Heart left ventricle (tissue), 16 donors: ENCODE results near the gene CPT1B. TPM values are rescaled to one million over a fixed set of nuclear protein-coding genes. Genes with fewer than 3 reads are reported as not detected.

ENCODE experiments used
- ATAC-seq, 4 donors: fragments of 200-7000 bp; cut with Tn5 transposase; one replicate each; pipeline ENCODE4 v1.9.1; 2020 to 2022; ENCODE audit warnings: moderate library complexity in 4 of 4, mild to moderate bottlenecking in 3 of 4, moderate number of reproducible peaks in 1 of 4
- DNase-seq, 5 donors: peaks; one replicate each; pipeline ENCODE4 v3.0.0-alpha.2; 2020
- H3K27ac ChIP-seq, 12 donors: fragments of 200-600 bp; sonication (generic) in 4 of 12; one replicate each; pipeline versions ENCODE4 v1.5.0 to v1.8.0; 2016 to 2022; ENCODE audit warnings: mild to moderate bottlenecking in 2 of 12
- H3K27me3 ChIP-seq, 9 donors: fragments of 200-600 bp; sonication (generic) in 2 of 9; one replicate each; pipeline versions ENCODE4 v1.5.1 to v1.8.0; 2016 to 2022; ENCODE audit warnings: mild to moderate bottlenecking in 3 of 9
- H3K36me3 ChIP-seq, 9 donors: fragments of 200-600 bp; sonication (generic) in 2 of 9; one replicate each; pipeline versions ENCODE4 v1.5.0 to v1.8.0; 2018 to 2022; ENCODE audit warnings: mild to moderate bottlenecking in 2 of 9
- H3K4me1 ChIP-seq, 12 donors: fragments of 200-600 bp; sonication (generic) in 4 of 12; one replicate each; pipeline versions ENCODE4 v1.5.0 to v1.8.0; 2016 to 2022; ENCODE audit warnings: mild to moderate bottlenecking in 3 of 12
- H3K4me3 ChIP-seq, 12 donors: fragments of 200-600 bp; sonication (generic) in 4 of 12; one replicate each; pipeline versions ENCODE4 v1.5.0 to v1.8.0; 2017 to 2022; ENCODE audit warnings: mild to moderate bottlenecking in 9 of 12, moderate library complexity in 4 of 12
- H3K9me3 ChIP-seq, 12 donors: fragments of 200-600 bp; sonication (generic) in 4 of 12; one replicate each; pipeline versions ENCODE4 v1.5.0 to v1.8.0; 2016 to 2022; ENCODE audit warnings: mild to moderate bottlenecking in 1 of 12
- POLR2A ChIP-seq, 2 donors: fragments of 450-650 bp; IDR thresholded peaks; one replicate each; pipeline ENCODE4 v1.6.1; 2017; ENCODE audit warnings: antibody characterized with exemption in 2 of 2, mild to moderate bottlenecking in 2 of 2, moderate library complexity in 2 of 2
- WGBS, 4 donors: extraction: QIAGEN DNeasy Blood & Tissue Kit in 2 of 4; methylation state at CpG; one replicate each; pipeline versions ENCODE4 v1.1.5 to v1.1.7; 2013 to 2018; 5-methylcytosine and 5-hydroxymethylcytosine counted together
- intact Hi-C, 10 donors: fragments of 100-400 bp; cut with DNase I; formaldehyde crosslinking; loops; one replicate each; pipeline versions ENCODE4 v1.11.1 to v1.14.2; 2022
- polyA plus RNA-seq, 2 donors: library from polyadenylated mRNA; stranded (reverse); fragments of 200-250 nt; gene quantifications; one replicate each; pipeline ENCODE4 v1.2.3, GENCODE V29; 2013
- total RNA-seq, 9 donors: library from RNA; depleted of rRNA in 2 of 9; stranded (reverse); fragments of >200 nt in 2 of 9; fragmentation: NEBNext Ultra II Directional in 3 of 9; extraction: Animal tissue kit (Norgen Biotek cat#: 25700) in 3 of 9; gene quantifications; one replicate each; pipeline versions ENCODE4 v1.1.0 to v1.2.4, GENCODE V29; 2016 to 2023
- TF ChIP-seq, protein P1 (sequence below), 12 donors: fragments of 200-600 bp; sonication (generic) in 4 of 12; IDR thresholded peaks; one replicate each; pipeline versions ENCODE4 v1.5.0 to v1.8.0; 2018 to 2022; ENCODE audit warnings: antibody characterized with exemption in 12 of 12, mild to moderate bottlenecking in 5 of 12
- donor health status: ischemic (EF 13 %, LVEDD 7.1; RV severe dilation, severe dysfunction).
- donor health status: healthy with polysubstance abuse.
- donor health status: DM: no; HTN: yes; CAD: no.
- donor health status: DM: no; HTN: no; CAD: no.
- donor health status: ischemic (EF 25% LVEDD 6.9; RV normal size, moderate dysfunction).
- donor health status: ischemic (EF 25% LVEDD 5.7; RV mildly dilated, moderate dysfunction).
- donor health status: healthy.
- donor health status: DM: yes; HTN: yes; CAD: no.
- donor health status: ischemic (EF 35%, LVEDD 5.7; RV mildly dilated, moderate dysfunction).
- donor health status: nonischemic (EF 11% LVEDD 7.7; RV severe dilation, severe dysfunction).
- donor health status: DM: yes; HTN: yes; CAD: no.
- donor health status: PGD.
- donor health status: ischemic (EF 29% LVEDD 5.4; RV normal size, mild dysfunction).
- donor health status: nonischemic (EF 23%, LVEDD 6.1; RV moderate dilation, normal function).

CPT1B gene
- total and polyA plus RNA-seq, 11 donors = 51.4 to 467 (median 303) TPM

DNA sequence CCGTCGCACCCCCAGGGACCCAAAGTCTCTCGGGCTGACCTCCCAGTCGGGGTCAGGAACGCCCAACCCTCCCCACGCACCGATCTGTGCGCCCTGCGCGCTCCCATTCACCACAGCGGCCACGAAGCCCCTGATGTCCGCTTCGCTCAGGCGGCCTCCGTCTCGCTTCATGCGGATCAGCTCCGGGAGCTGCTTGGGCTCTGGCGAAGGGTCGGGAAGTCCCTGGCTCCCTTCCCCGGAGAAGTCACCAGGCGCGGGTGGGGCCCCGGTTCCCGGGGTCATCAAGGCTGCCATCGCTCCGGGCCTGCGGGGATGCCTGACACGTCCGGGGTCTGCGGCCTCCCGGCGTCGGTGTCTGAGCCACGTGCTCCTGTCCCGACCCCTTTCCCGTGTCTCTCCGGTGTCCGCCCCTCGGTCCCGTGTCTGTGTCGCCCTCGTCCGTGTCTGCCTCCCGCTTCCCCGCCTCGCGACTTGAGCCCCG lies 48.8 kb downstream of the CPT1B start:
- TF ChIP-seq POLR2A (IDR thresholded peaks at IDR 0.05) = no peak
- TF ChIP-seq, protein P1, sequence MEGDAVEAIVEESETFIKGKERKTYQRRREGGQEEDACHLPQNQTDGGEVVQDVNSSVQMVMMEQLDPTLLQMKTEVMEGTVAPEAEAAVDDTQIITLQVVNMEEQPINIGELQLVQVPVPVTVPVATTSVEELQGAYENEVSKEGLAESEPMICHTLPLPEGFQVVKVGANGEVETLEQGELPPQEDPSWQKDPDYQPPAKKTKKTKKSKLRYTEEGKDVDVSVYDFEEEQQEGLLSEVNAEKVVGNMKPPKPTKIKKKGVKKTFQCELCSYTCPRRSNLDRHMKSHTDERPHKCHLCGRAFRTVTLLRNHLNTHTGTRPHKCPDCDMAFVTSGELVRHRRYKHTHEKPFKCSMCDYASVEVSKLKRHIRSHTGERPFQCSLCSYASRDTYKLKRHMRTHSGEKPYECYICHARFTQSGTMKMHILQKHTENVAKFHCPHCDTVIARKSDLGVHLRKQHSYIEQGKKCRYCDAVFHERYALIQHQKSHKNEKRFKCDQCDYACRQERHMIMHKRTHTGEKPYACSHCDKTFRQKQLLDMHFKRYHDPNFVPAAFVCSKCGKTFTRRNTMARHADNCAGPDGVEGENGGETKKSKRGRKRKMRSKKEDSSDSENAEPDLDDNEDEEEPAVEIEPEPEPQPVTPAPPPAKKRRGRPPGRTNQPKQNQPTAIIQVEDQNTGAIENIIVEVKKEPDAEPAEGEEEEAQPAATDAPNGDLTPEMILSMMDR (IDR thresholded peaks at IDR 0.05) = no peak
- H3K4me1 ChIP-seq = peaks cover 0 to 71% (median 39%) of the 10 kb centered on the region in 12 donors
- H3K27ac ChIP-seq = peak overlapping the region; percentile 78 to 98 (median 94)
- H3K9me3 ChIP-seq = no peaks in the 10 kb centered on the region
- intact Hi-C loops = loop anchor here in 3 of 10 donors (1.0 to 10.0 kb wide), 4 partner anchors 33 to 285 kb away; partner anchors contain the start of genes SYCE3 (in 1 of the 3) and TUBGCP6 (in 1 of the 3)
- peak overlapping the region; percentile 48 to 89 (median 72) for H3K4me3 ChIP-seq
- ATAC-seq (no peak), DNase-seq (peak in 1 of 5 donors; percentile 66)
- peaks cover 0 to 24% (median 0%) of the 10 kb centered on the region in 9 donors for H3K36me3 ChIP-seq
- 3 to 16% (median 9%) methylated on average over 23 to 50 of the region's 50 CpGs for WGBS, 4 donors
- H3K27me3 ChIP-seq = peaks cover 0 to 51% (median 5%) of the 10 kb centered on the region in 9 donors

DNA sequence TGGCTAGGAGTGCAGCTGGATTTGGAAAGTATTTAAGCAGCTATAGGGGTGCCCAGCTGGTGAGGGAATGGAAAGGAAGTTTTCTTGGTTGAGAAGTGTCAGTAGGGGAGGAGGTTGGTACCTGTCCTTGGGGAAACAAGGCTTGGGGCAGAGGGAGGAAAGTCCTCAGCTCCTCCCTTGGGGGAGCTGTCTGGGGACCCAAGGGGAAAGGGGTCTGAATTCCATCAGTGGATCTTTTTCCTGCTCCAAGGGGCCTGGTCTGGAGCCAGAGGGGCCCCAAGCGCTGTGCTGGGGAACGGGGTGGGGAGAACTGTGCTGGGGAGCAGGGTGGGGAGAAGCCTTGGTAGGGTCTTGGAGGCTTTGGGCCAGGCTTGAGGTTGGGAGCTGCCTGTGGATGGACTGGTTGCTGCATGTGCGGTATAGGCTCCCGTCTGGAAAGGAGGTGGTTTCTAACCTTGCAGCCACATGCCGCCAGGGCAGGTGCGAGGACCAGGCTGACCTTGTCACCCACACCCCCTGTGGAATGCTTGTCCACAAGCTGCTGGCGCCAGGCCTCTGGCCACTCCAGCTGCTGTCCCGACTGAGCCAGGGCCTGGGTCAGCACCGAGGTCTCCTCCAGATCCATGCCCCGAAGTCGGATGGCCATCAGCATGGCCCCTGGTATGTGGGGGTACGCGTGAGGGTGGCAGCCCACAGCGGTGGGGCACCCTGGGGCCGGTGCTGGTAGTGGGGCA lies 49.4 kb downstream of the CPT1B start:
- DNase-seq (peak in 2 of 5 donors; percentile 44 to 62), ATAC-seq (no peak)
- Histone ChIP-seq H3K9me3 (no peaks in the 10 kb centered on the region), H3K4me3 (peak overlapping the region; percentile 48 to 89 (median 72)), H3K36me3 (peaks cover 0 to 31% (median 2%) of the 10 kb centered on the region in 9 donors), H3K27ac (peak overlapping the region; percentile 78 to 98 (median 94)), H3K4me1 (peaks cover 0 to 77% (median 44%) of the 10 kb centered on the region in 12 donors), H3K27me3 (peaks cover 0 to 45% (median 4%) of the 10 kb centered on the region in 9 donors)
- TF ChIP-seq, protein P1 (IDR thresholded peaks at IDR 0.05) = no peak
- no peak for TF ChIP-seq POLR2A (IDR thresholded peaks at IDR 0.05)
- intact Hi-C loops = loop anchor here in 3 of 10 donors (1.0 to 10.0 kb wide), 4 partner anchors 33 to 284 kb away; partner anchors contain the start of genes SYCE3 (in 1 of the 3) and TUBGCP6 (in 1 of the 3)
- 59 to 64% (median 62%) methylated on average over 7 to 15 of the region's 15 CpGs for WGBS, 4 donors

DNA sequence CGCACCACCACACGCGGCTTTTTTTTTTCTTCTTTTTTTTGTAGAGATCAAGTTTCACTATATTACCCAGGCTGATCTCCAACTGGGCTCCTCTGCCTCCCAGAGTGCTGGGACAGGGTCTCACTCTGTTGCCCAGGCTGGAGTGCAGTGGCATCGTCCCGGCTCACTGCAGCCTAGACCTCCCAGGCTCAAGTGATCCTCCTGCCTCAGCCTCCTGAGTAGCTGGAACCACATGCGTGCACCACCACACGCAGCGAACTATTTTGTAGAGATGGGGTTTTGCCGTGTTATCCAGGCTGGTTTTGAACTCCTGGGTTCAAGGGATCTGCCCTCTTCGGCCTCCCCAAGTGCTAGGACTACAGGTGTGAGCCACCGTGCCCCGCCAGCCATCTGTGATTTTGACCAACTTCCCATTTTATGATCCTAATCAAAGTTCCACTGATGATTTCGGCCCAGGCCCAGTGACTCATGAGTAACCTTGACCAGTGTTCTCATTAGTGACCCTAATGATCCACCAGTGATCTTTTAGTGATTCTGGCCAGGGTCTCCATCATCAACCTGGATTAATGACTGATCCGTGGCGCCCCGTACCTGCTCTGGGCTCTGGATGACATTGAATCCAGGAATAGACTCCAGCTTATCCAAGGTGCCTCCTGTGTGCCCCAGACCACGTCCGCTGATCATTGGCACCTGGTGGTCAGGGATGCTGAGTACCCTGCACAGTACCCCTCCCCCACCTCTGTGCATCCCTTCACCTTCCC lies 50.1 kb downstream of the CPT1B start:
- H3K27me3 ChIP-seq = peaks cover 0 to 38% (median 4%) of the 10 kb centered on the region in 9 donors
- H3K9me3 ChIP-seq = no peaks in the 10 kb centered on the region
- ATAC-seq (no peak), DNase-seq (peak in 2 of 5 donors; percentile 26 to 67)
- H3K4me3 ChIP-seq = peak overlapping the region in 3 of 12 donors; percentile 86 to 89 (median 88)
- 89 to 94% (median 93%) methylated on average over 18 of the region's 18 CpGs for WGBS, 4 donors
- peaks cover 0 to 76% (median 44%) of the 10 kb centered on the region in 12 donors for H3K4me1 ChIP-seq
- H3K27ac ChIP-seq = peak overlapping the region in 4 of 12 donors; percentile 94 to 98 (median 96)
- intact Hi-C loops = loop anchor here in 4 of 10 donors (2.0 to 10.0 kb wide), 5 partner anchors 34 to 283 kb away; partner anchors contain the start of genes CHKB (in 1 of the 4), SYCE3 (in 1 of the 4) and TUBGCP6 (in 1 of the 4)
- peaks cover 0 to 38% (median 10%) of the 10 kb centered on the region in 9 donors for H3K36me3 ChIP-seq
- no peak for TF ChIP-seq POLR2A (IDR thresholded peaks at IDR 0.05)
- TF ChIP-seq, protein P1 (IDR thresholded peaks at IDR 0.05) = no peak
